IMR-90 (cell line): ENCODE data around the gene GPRASP2. TPM values are rescaled to one million over a fixed set of nuclear protein-coding genes. Genes with fewer than 3 reads are reported as not detected.

ENCODE experiments used
- ATAC-seq: fragments of 200-7000 bp; cut with Tn5 transposase; 2 replicates; pipeline ENCODE4 v1.9.1; 2020; ENCODE audit warnings: low read depth, mild to moderate bottlenecking, moderate library complexity
- BruUV-seq: library from RNA; stranded (reverse); fragments of 400-500 nt; replicated peaks from 2 replicates; lab custom pipeline; 2021; lab: Mats Ljungman, UMichigan
- CTCF ChIA-PET: fragments of 300-600 bp; formaldehyde crosslinking; extraction: SDS; loops from one replicate; lab custom pipeline; 2021; ENCODE audit warnings: antibody characterized with exemption; lab: Yijun Ruan, JAX
- POLR2A ChIA-PET: fragments of 300-600 bp; sonication (Branson Sonifier 250); formaldehyde crosslinking; loops from one replicate; lab custom pipeline; 2022; ENCODE audit warnings: antibody characterized with exemption; ENCODE audit not compliant: unreplicated experiment; lab: Charles Lee
- DNase-seq: peaks from one replicate; pipeline ENCODE4 v3.0.0; 2013
- H2AFZ ChIP-seq: replicated peaks from 2 replicates; pipeline ENCODE3; 2013; ENCODE audit warnings: low read length, mild to moderate bottlenecking; ENCODE audit not compliant: poor library complexity
- H2AK5ac ChIP-seq: 2 replicates; pipeline ENCODE4 v1.6.1; 2013; ENCODE audit warnings: low read depth, low read length, inconsistent platforms
- H2AK9ac ChIP-seq: replicated peaks from 2 replicates; pipeline ENCODE3; 2013; ENCODE audit warnings: mild to moderate bottlenecking, low read depth, low read length, moderate library complexity; ENCODE audit not compliant: poor library complexity
- H2BK120ac ChIP-seq: 2 replicates; pipeline ENCODE4 v1.6.1; 2013; ENCODE audit warnings: low read depth, low read length, inconsistent platforms
- H2BK15ac ChIP-seq: 3 replicates; pipeline ENCODE4 v1.6.1; 2013; ENCODE audit warnings: low read depth, low read length, inconsistent platforms
- H2BK20ac ChIP-seq: 2 replicates; pipeline ENCODE4 v1.6.1; 2013; ENCODE audit warnings: low read depth, mild to moderate bottlenecking, inconsistent platforms, low read length, moderate library complexity
- H2BK5ac ChIP-seq: 2 replicates; pipeline ENCODE4 v1.6.1; 2013; ENCODE audit warnings: mild to moderate bottlenecking, low read depth, low read length, inconsistent platforms; ENCODE audit not compliant: poor library complexity, severe bottlenecking
- H3K14ac ChIP-seq: replicated peaks from 2 replicates; pipeline ENCODE4 v1.6.1; 2013; ENCODE audit warnings: low read depth, low read length, inconsistent platforms
- H3K18ac ChIP-seq: 2 replicates; pipeline ENCODE4 v1.6.1; 2013; ENCODE audit warnings: low read depth, low read length, control low read depth
- H3K23ac ChIP-seq: 2 replicates; pipeline ENCODE4 v1.6.1; 2013; ENCODE audit warnings: low read depth, low read length, inconsistent platforms
- H3K27ac ChIP-seq: 2 replicates; pipeline ENCODE4 v1.5.1; 2013; ENCODE audit warnings: mild to moderate bottlenecking, control low read depth, low read length; ENCODE audit not compliant: insufficient read depth
- H3K27me3 ChIP-seq: 2 replicates; pipeline ENCODE4 v1.6.1; 2013; ENCODE audit warnings: low read length; ENCODE audit not compliant: control insufficient read depth, insufficient read depth
- H3K36me3 ChIP-seq: 2 replicates; pipeline ENCODE4 v1.6.1; 2013; ENCODE audit warnings: low read length, mixed read lengths; ENCODE audit not compliant: control insufficient read depth, insufficient read depth
- H3K4ac ChIP-seq: 2 replicates; pipeline ENCODE4 v1.6.1; 2013; ENCODE audit warnings: low read depth, low read length, inconsistent platforms
- H3K4me1 ChIP-seq: 2 replicates; pipeline ENCODE4 v1.6.1; 2013; ENCODE audit warnings: low read length, mixed read lengths; ENCODE audit not compliant: control insufficient read depth, insufficient read depth
- H3K4me2 ChIP-seq: 2 replicates; pipeline ENCODE4 v1.6.1; 2013; ENCODE audit warnings: low read depth, mild to moderate bottlenecking, control low read depth, low read length, moderate library complexity
- H3K4me3 ChIP-seq: 2 replicates; pipeline ENCODE4 v1.5.1; 2013; ENCODE audit warnings: low read depth, mild to moderate bottlenecking, control low read depth, low read length, moderate library complexity; ENCODE audit not compliant: insufficient read depth
- H3K56ac ChIP-seq: 2 replicates; pipeline ENCODE4 v1.6.1; 2013; ENCODE audit warnings: low read length, inconsistent platforms; ENCODE audit not compliant: insufficient read depth; ENCODE audit errors: extremely low read depth
- H3K79me1 ChIP-seq, 2 experiments: 2 replicates each; pipeline ENCODE4 v1.6.1; 2013; ENCODE audit warnings: low read length in 2 of 2, inconsistent platforms in 1 of 2, low read depth in 1 of 2
- H3K9ac ChIP-seq: 2 replicates; pipeline ENCODE4 v1.6.1; 2013; ENCODE audit warnings: low read depth, low read length, control low read depth
- H3K9me1 ChIP-seq: 2 replicates; pipeline ENCODE4 v1.6.1; 2013; ENCODE audit warnings: low read length, inconsistent platforms; ENCODE audit not compliant: insufficient read depth
- H3K9me3 ChIP-seq: 2 replicates; pipeline ENCODE4 v1.6.1; 2013; ENCODE audit warnings: low read length; ENCODE audit not compliant: control insufficient read depth, insufficient read depth
- H4K20me1 ChIP-seq: 2 replicates; pipeline ENCODE4 v1.6.1; 2013; ENCODE audit warnings: low read length, inconsistent platforms; ENCODE audit not compliant: insufficient read depth
- H4K5ac ChIP-seq: 2 replicates; pipeline ENCODE4 v1.6.1; 2013; ENCODE audit warnings: mild to moderate bottlenecking, low read depth, low read length, control low read depth
- H4K8ac ChIP-seq, 2 experiments: 2 replicates each; pipeline ENCODE4 v1.6.1; 2013; ENCODE audit warnings: low read depth in 2 of 2, low read length in 2 of 2, control low read depth in 1 of 2, inconsistent platforms in 1 of 2
- H4K91ac ChIP-seq: 2 replicates; pipeline ENCODE4 v1.6.1; 2013; ENCODE audit warnings: low read depth, low read length, inconsistent platforms; ENCODE audit not compliant: insufficient read depth
- BHLHE40 ChIP-seq: fragments of 150-350 bp; IDR thresholded peaks from 2 replicates; pipeline ENCODE4 v1.6.1; 2016; ENCODE audit warnings: mild to moderate bottlenecking, low read depth, low read length
- CEBPB ChIP-seq: IDR thresholded peaks from 2 replicates; pipeline ENCODE4 v1.6.1; 2012; ENCODE audit warnings: low read depth, low read length, improper control_type of control experiment
- CHD1 ChIP-seq: IDR thresholded peaks from 2 replicates; pipeline ENCODE4 v1.6.1; 2012; ENCODE audit warnings: low read depth, low read length, improper control_type of control experiment
- CTCF ChIP-seq: conservative IDR thresholded peaks from 2 replicates; pipeline ENCODE4 v1.5.1; 2012; ENCODE audit warnings: mild to moderate bottlenecking, low read depth, low read length, improper control_type of control experiment
- FOS ChIP-seq: fragments of 150-350 bp; IDR thresholded peaks from 2 replicates; pipeline ENCODE4 v1.6.1; 2016; ENCODE audit warnings: low read depth, low read length
- MAFK ChIP-seq: IDR thresholded peaks from 2 replicates; pipeline ENCODE4 v1.6.1; 2012; ENCODE audit warnings: low read depth, low read length, improper control_type of control experiment
- MAZ ChIP-seq: IDR thresholded peaks from 2 replicates; pipeline ENCODE4 v1.6.1; 2012; ENCODE audit warnings: low read depth, mild to moderate bottlenecking, low read length, improper control_type of control experiment, moderate library complexity, borderline replicate concordance
- MXI1 ChIP-seq: IDR thresholded peaks from 2 replicates; pipeline ENCODE4 v1.6.1; 2012; ENCODE audit warnings: low read depth, mild to moderate bottlenecking, low read length, moderate library complexity, borderline replicate concordance
- NFE2L2 ChIP-seq: fragments of 150-350 bp; IDR thresholded peaks from 2 replicates; pipeline ENCODE4 v1.6.1; 2016; ENCODE audit warnings: low read depth, mild to moderate bottlenecking, low read length
- POLR2A ChIP-seq: IDR thresholded peaks from 2 replicates; pipeline ENCODE4 v1.6.1; 2012; ENCODE audit warnings: mild to moderate bottlenecking, low read depth, low read length
- RAD21 ChIP-seq: IDR thresholded peaks from 2 replicates; pipeline ENCODE4 v1.6.1; 2012; ENCODE audit warnings: low read length, improper control_type of control experiment
- RCOR1 ChIP-seq: IDR thresholded peaks from 2 replicates; pipeline ENCODE4 v1.6.1; 2012; ENCODE audit warnings: mild to moderate bottlenecking, low read length, improper control_type of control experiment; ENCODE audit not compliant: insufficient replicate concordance
- RFX5 ChIP-seq: IDR thresholded peaks from 2 replicates; pipeline ENCODE4 v1.8.0; 2012; ENCODE audit warnings: low read depth, mild to moderate bottlenecking, low read length, moderate library complexity
- SMC3 ChIP-seq: fragments of 150-350 bp; IDR thresholded peaks from 2 replicates; pipeline ENCODE4 v1.6.1; 2016; ENCODE audit warnings: low read depth, mild to moderate bottlenecking, antibody characterized with exemption, low read length, moderate library complexity
- USF2 ChIP-seq: fragments of 150-350 bp; IDR thresholded peaks from 2 replicates; pipeline ENCODE4 v1.6.1; 2017; ENCODE audit warnings: mild to moderate bottlenecking, antibody characterized with exemption, low read length, low read depth
- WGBS, 2 experiments: methylation state at CpG; one replicate each; pipeline versions ENCODE4 v1.1.5 to v1.1.7; 2013; ENCODE audit warnings: missing lambda C conversion rate in 2 of 2; ENCODE audit not compliant: insufficient read length in 1 of 2; ENCODE audit errors: extremely low coverage in 2 of 2; 5-methylcytosine and 5-hydroxymethylcytosine counted together
- dilution Hi-C: fragments of 300-500 bp; cut with HindIII; formaldehyde crosslinking; loops from one replicate; pipeline ENCODE4 v1.14.3; 2018; ENCODE audit warnings: low sequenced_read_pairs; ENCODE audit not compliant: unreplicated experiment
- in situ Hi-C: fragments of 300-500 bp; cut with MboI; formaldehyde crosslinking; loops from 3 replicates; pipeline ENCODE4 v1.14.3; 2019; ENCODE audit warnings: low sequenced_read_pairs, inconsistent platforms, mixed read lengths
- intact Hi-C: fragments of 100-400 bp; cut with micrococcal nuclease; formaldehyde crosslinking; loops from 2 replicates; pipeline ENCODE4 v1.10.0; 2022
- polyA plus RNA-seq, 3 experiments: library from polyadenylated mRNA; depleted of rRNA; stranded (reverse); fragments of >200 nt; gene quantifications; 2 replicates each; pipeline ENCODE4 v1.2.3, GENCODE V29; 2012; ENCODE audit warnings: low replicate concordance in 1 of 3
- total RNA-seq: library from RNA; depleted of rRNA; stranded (reverse); fragments of >200 nt; gene quantifications from 2 replicates; pipeline ENCODE4 v1.2.3, GENCODE V29; 2012
- TF ChIP-seq, protein P1 (sequence below): fragments of 150-350 bp; IDR thresholded peaks from 2 replicates; pipeline ENCODE4 v1.6.1; 2016; ENCODE audit warnings: low read depth, mild to moderate bottlenecking, low read length, moderate library complexity, borderline replicate concordance

Gene GPRASP2
- total and polyA plus RNA-seq, 2 of the 4 experiments (the other 2 are of a cell fraction): 9.4 to 24.7 TPM

- Histone ChIP-seq H4K20me1 (no peaks in the 10 kb centered on the region), H2BK5ac (no peak overlapping the region), H3K27me3 (peaks cover 2% of the 10 kb centered on the region; the same call in 1 of the 2 replicates), H2BK120ac (no peak overlapping the region), H3K18ac (no peak overlapping the region), H3K4me1 (no peaks in the 10 kb centered on the region), H4K91ac (no peak overlapping the region), H3K4ac (no peak overlapping the region), H2AK5ac (no peak overlapping the region), H3K79me1 (peaks cover 0 to 9% of the 10 kb centered on the region in 2 experiments; a peak in 2 of 4 replicates), H2AFZ (no peak overlapping the region), H3K27ac (no peak overlapping the region), H4K5ac (no peak overlapping the region), H3K56ac (no peak overlapping the region), H2BK15ac (no peak overlapping the region), H3K9me3 (no peaks in the 10 kb centered on the region), H3K23ac (no peak overlapping the region), H3K36me3 (no peaks in the 10 kb centered on the region), H3K9ac (no peak overlapping the region), H2BK20ac (no peak overlapping the region), H4K8ac (no peak overlapping the region), H3K9me1 (no peaks in the 10 kb centered on the region), H2AK9ac (no peak overlapping the region), H3K14ac (no peak overlapping the region), H3K4me3 (no peak overlapping the region), H3K4me2 (no peak overlapping the region)
- dilution Hi-C loops: no loop called here
- no peak for DNase-seq
- ATAC-seq: no peak
- intact Hi-C loops: no loop called here
- TF ChIP-seq NFE2L2 (no peak), RAD21 (no peak), CHD1 (no peak), MXI1 (no peak), RFX5 (no peak), CEBPB (no peak), RCOR1 (no peak), FOS (no peak), POLR2A (no peak), SMC3 (no peak), CTCF (no peak), MAFK (no peak), USF2 (no peak), MAZ (no peak), BHLHE40 (no peak)
- TF ChIP-seq, protein P1, sequence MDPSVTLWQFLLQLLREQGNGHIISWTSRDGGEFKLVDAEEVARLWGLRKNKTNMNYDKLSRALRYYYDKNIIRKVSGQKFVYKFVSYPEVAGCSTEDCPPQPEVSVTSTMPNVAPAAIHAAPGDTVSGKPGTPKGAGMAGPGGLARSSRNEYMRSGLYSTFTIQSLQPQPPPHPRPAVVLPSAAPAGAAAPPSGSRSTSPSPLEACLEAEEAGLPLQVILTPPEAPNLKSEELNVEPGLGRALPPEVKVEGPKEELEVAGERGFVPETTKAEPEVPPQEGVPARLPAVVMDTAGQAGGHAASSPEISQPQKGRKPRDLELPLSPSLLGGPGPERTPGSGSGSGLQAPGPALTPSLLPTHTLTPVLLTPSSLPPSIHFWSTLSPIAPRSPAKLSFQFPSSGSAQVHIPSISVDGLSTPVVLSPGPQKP: no peak
- in situ Hi-C loops: no loop called here
- BruUV-seq: no TSS peak
- POLR2A ChIA-PET: no interaction called here
- CTCF ChIA-PET: no interaction called here
- no CpG with 5 or more reads among the region's 1 CpG for WGBS, 2 experiments
These were observed 11.2 kb downstream of the GPRASP2 start for GRCh38 chrX:102723456-102723855.
